ENCODE data around the gene POU2F2. TPM values are rescaled to one million over a fixed set of nuclear protein-coding genes. Genes with fewer than 3 reads are reported as not detected.

The POU2F2 gene
- total RNA-seq = 6.1 TPM
- long read RNA-seq, partial matches to known transcripts = 4 of 12 reads
- long read RNA-seq, other reads (novel, unspliced or antisense) = 7 of 12 reads

DNA sequence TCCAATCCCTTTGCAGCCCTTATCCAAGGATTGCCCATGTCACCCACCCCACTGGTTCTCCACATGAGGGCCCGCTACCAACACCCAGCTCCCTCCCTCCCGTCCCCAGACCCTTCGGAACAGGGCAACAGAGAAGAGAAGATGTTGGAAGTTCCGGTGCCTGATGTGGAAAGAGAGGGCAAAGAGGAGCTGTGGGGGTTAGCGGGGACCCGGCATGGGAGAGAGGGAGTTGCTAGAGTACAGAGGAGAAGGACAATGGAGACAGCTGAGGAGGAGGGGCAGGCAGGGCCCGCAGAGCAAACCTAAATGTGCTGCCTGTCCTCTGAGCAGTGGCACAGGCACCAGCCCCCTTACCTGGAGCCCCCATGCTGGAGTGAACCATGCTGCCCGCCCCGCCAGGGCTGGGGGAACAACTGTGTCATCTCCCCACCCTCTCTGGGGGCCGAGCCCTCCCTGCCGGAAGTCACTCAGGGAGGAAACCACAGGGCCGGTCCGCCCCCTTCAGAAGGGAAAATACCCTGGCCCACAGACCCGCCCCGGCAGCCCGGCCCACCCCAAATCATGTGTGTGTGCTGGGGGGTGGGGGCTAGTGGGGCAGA lies at the start of gene POU2F2:
TSS of gene POU2F2 (minus strand) at position 417 of the 599 bp plus-strand sequence. CDS start at position 382, 35 bp downstream.
- H3K9me3 ChIP-seq = no peaks in the 10 kb centered on the region
- peak; percentile 20 for ATAC-seq
- TF ChIP-seq, protein P1, sequence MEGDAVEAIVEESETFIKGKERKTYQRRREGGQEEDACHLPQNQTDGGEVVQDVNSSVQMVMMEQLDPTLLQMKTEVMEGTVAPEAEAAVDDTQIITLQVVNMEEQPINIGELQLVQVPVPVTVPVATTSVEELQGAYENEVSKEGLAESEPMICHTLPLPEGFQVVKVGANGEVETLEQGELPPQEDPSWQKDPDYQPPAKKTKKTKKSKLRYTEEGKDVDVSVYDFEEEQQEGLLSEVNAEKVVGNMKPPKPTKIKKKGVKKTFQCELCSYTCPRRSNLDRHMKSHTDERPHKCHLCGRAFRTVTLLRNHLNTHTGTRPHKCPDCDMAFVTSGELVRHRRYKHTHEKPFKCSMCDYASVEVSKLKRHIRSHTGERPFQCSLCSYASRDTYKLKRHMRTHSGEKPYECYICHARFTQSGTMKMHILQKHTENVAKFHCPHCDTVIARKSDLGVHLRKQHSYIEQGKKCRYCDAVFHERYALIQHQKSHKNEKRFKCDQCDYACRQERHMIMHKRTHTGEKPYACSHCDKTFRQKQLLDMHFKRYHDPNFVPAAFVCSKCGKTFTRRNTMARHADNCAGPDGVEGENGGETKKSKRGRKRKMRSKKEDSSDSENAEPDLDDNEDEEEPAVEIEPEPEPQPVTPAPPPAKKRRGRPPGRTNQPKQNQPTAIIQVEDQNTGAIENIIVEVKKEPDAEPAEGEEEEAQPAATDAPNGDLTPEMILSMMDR (IDR thresholded peaks at IDR 0.05) = no peak
- H3K27me3 ChIP-seq = peaks cover 14% of the 10 kb centered on the region
- no peaks in the 10 kb centered on the region for H3K36me3 ChIP-seq
- intact Hi-C loops (cut with DNase I) = loop anchor here (10.0 kb wide), 1 partner anchor 53 kb away; no protein-coding TSS in a partner anchor
- H3K4me3 ChIP-seq = peak within 1 kb of the TSS; percentile 34
- peaks cover 9% of the 10 kb centered on the region for H3K4me1 ChIP-seq
- DNase-seq = peak; percentile 71
- no peak within 1 kb of the TSS for H3K27ac ChIP-seq

DNA sequence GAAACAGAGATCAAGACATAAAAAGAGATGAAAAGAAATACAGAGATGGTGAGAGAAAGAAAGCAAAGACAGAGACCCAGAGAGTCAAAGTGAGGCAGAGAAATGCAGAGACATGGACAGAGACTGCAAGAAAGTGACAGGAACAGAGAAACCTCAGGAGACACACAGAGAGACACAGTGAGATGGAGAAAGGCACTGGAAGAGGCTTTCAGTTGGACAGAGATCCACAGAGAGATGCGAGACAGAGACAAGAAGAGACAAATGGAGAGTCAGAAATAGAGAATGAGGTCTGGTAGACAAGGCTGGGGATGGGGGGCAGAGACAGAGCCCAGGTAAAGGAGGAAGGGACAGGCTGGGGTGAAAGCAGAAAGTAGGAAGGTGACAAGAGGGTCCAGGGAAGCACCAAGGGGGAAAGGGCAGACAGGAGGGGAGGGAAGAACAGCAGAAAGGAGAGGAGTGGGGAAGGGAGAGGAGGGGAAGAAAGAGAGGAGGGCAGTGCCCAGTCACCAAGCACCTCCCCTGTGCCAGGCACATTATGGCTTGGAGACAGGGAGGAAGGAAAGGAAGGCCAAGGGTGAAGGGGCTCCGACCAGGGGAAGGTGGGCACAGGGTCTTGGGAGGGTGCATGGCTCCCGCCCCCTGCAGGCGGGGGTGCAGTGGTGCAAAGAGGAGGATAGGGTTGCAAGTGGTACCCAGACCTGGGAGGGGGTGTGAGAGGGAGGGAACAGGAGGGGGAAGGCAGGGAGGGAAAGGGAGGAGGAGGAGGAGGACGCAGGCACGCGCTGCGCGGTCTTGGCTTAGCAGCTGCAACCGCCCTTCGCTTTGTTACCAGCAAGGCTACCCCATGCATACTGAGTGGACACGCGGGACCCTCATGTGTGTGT lies 46.8 kb upstream of the POU2F2 start:
- no peak overlapping the region for H3K4me3 ChIP-seq
- TF ChIP-seq, protein P1 (IDR thresholded peaks at IDR 0.05) = peak; percentile 7
- ATAC-seq = no peak
- H3K27me3 ChIP-seq = peaks cover 71% of the 10 kb centered on the region
- H3K36me3 ChIP-seq = no peaks in the 10 kb centered on the region
- H3K9me3 ChIP-seq = no peaks in the 10 kb centered on the region
- no peak overlapping the region for H3K27ac ChIP-seq
- intact Hi-C loops (cut with DNase I) = no loop called here
- H3K4me1 ChIP-seq = no peaks in the 10 kb centered on the region
- no peak for DNase-seq

DNA sequence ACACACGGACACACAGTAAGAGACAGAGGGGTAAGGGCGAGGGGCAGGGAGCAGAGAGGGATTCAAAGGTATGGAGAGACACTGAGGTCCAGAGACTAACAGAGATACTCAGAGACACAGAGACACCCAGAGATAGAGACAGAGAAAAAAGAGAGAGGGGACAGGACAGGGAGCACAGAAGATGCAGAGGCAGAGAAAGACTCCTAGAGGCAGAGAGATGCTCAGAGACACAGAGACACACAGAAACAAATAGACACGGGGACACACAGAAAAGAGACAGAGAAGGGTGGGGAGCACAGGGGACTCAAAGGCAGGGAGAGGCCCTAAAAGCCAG lies 45.4 kb upstream of the POU2F2 start:
- ATAC-seq (no peak), DNase-seq (no peak)
- Histone ChIP-seq H3K9me3 (no peaks in the 10 kb centered on the region), H3K36me3 (no peaks in the 10 kb centered on the region), H3K4me1 (no peaks in the 10 kb centered on the region), H3K4me3 (no peak overlapping the region), H3K27me3 (peaks cover 74% of the 10 kb centered on the region), H3K27ac (no peak overlapping the region)
- TF ChIP-seq, protein P1 (IDR thresholded peaks at IDR 0.05) = no peak
- intact Hi-C loops (cut with DNase I) = no loop called here

DNA sequence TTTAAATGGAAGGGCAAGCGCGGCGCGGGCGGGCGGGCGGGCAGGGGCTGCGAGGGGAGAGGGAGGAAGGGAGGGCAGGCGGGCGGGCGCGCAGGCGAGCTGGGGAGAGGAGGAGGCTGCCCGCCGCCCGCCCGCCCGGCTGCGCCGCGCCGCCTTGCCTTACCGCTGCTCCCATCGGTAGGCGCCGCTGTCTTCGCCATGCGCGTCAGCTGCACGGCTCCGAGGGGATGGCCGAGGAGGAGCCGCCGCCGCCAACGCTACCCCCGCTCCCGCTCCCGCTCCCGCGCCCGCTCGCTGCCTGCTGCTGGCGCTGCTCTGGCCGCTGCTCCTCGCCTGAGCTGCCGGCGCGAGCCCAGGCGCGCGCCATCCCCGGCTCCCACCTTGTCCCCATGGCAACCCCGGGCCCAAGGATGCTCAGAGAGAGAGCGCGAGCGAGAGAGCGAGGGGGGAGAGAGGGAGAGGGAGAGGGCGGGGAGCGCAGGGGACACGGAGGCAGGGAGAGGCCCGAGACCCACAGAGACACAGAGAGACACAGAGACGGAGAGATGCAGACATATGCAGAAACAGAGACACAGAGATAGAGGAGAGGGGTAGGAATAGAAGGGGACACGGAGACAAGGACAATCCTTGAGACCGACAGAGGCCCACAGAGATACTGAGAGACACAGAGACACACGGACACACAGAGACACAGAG lies 44.9 kb upstream of the POU2F2 start:
- no peak overlapping the region for H3K27ac ChIP-seq
- peak; percentile 88 for DNase-seq
- no peaks in the 10 kb centered on the region for H3K36me3 ChIP-seq

DNA sequence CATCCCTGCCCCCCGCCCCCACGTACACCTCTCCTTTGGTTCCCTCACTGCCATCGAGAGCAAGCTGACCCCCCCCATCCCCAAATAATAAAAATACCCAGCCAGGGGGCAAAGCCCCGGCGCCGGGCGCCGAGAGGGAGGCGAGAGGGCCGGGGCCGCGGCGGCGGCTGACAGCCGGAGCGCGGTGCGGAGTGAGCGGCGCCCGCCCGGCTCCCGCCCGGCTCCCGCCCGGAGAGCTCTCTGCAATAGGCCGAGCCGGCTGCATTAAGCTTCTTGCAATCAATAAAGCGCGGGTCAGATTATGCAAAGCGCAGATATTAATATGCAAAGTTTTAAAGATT lies 44.4 kb upstream of the POU2F2 start:
- DNase-seq (no peak), ATAC-seq (peak; percentile 42)

More for the DNA sequence above, 44.9 kb upstream of the POU2F2 start:
- Histone ChIP-seq H3K27me3 (peaks cover 74% of the 10 kb centered on the region), H3K4me3 (peak overlapping the region; percentile 42), H3K9me3 (no peaks in the 10 kb centered on the region), H3K4me1 (no peaks in the 10 kb centered on the region)
- peak; percentile 92 for ATAC-seq
- intact Hi-C loops (cut with DNase I) = no loop called here
- TF ChIP-seq, protein P1 (IDR thresholded peaks at IDR 0.05) = peak; percentile 49

More for the DNA sequence above, 44.4 kb upstream of the POU2F2 start:
- no peaks in the 10 kb centered on the region for H3K4me1 ChIP-seq
- no peak overlapping the region for H3K27ac ChIP-seq
- TF ChIP-seq, protein P1 (IDR thresholded peaks at IDR 0.05) = no peak
- intact Hi-C loops (cut with DNase I) = no loop called here
- no peaks in the 10 kb centered on the region for H3K36me3 ChIP-seq
- peaks cover 72% of the 10 kb centered on the region for H3K27me3 ChIP-seq
- H3K9me3 ChIP-seq = no peaks in the 10 kb centered on the region
- peak overlapping the region; percentile 42 for H3K4me3 ChIP-seq
